ENCODE data around the gene RNASEH2B.

Gene RNASEH2B

GRCh38 chr13:50915565-50915964 is 6.0 kb downstream of the RNASEH2B start:
- H3K4me1 ChIP-seq (ENCODE audit: control insufficient read depth in 2 of 2, insufficient read depth in 2 of 2, low read length in 2 of 2): peaks cover 26% of the 10 kb centered on the region in 2 donors
- H3K9ac ChIP-seq (ENCODE audit: low read depth in 1 of 2, low read length in 2 of 2): peak overlapping the region in 1 of 2 donors; percentile 56
- H3K9me3 ChIP-seq (ENCODE audit: control insufficient read depth in 2 of 2, low read length in 2 of 2): no peaks in the 10 kb centered on the region
- H3K36me3 ChIP-seq (ENCODE audit: control insufficient read depth in 2 of 2, insufficient read depth in 2 of 2, low read length in 2 of 2): no peaks in the 10 kb centered on the region
- H3K27me3 ChIP-seq (ENCODE audit: control insufficient read depth in 2 of 2, insufficient read depth in 2 of 2, low read length in 2 of 2): no peaks in the 10 kb centered on the region
- H3K4me3 ChIP-seq (ENCODE audit: low read length in 2 of 2): no peak overlapping the region
- no peak overlapping the region for H3K27ac ChIP-seq (ENCODE audit: low read depth in 2 of 2, low read length in 2 of 2)

DNA sequence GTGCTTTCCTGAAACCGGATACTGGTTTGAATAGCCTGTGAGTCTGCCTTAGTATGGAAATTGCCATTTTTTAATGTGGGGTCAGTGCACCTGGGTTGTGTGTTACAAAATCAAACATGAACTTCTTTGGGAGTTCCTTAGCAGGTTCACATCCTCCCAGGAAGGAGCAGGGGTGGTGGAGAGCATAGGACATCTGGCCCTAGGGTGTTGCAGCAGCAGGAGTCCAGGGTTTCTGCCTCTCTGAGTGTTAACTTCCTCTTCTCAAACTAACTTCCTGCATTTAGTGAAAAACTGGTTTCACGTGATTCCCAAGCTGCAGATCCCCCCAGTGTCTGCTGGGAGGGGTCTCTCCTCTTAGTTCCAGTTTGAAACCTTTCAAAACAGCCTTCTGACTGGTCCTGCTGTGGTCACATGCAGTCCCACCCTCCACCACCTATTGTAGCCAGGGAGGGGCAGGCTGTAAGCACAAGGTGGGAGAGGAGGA is 7.2 kb downstream of the RNASEH2B start:
- H3K36me3 ChIP-seq (ENCODE audit: control insufficient read depth in 2 of 2, insufficient read depth in 2 of 2, low read length in 2 of 2): no peaks in the 10 kb centered on the region
- no peak overlapping the region for H3K9ac ChIP-seq (ENCODE audit: low read depth in 1 of 2, low read length in 2 of 2)
- peaks cover 15 to 18% of the 10 kb centered on the region in 2 donors for H3K4me1 ChIP-seq (ENCODE audit: control insufficient read depth in 2 of 2, insufficient read depth in 2 of 2, low read length in 2 of 2)
- H3K9me3 ChIP-seq (ENCODE audit: control insufficient read depth in 2 of 2, low read length in 2 of 2): peaks cover under 1 to 3% of the 10 kb centered on the region in 2 donors
- peak overlapping the region; percentile 32 to 69 for H3K27ac ChIP-seq (ENCODE audit: low read depth in 2 of 2, low read length in 2 of 2)
- no peak overlapping the region for H3K4me3 ChIP-seq (ENCODE audit: low read length in 2 of 2)
- H3K27me3 ChIP-seq (ENCODE audit: control insufficient read depth in 2 of 2, insufficient read depth in 2 of 2, low read length in 2 of 2): no peaks in the 10 kb centered on the region

- Histone ChIP-seq H3K4me3 (ENCODE audit: low read length in 2 of 2) (no peak overlapping the region), H3K9ac (ENCODE audit: low read depth in 1 of 2, low read length in 2 of 2) (no peak overlapping the region), H3K27ac (ENCODE audit: low read depth in 2 of 2, low read length in 2 of 2) (peak overlapping the region; percentile 9 to 69), H3K36me3 (ENCODE audit: control insufficient read depth in 2 of 2, insufficient read depth in 2 of 2, low read length in 2 of 2) (peaks cover 0 to 5% of the 10 kb centered on the region in 2 donors), H3K27me3 (ENCODE audit: control insufficient read depth in 2 of 2, insufficient read depth in 2 of 2, low read length in 2 of 2) (no peaks in the 10 kb centered on the region), H3K9me3 (ENCODE audit: control insufficient read depth in 2 of 2, low read length in 2 of 2) (peaks cover 5 to 8% of the 10 kb centered on the region in 2 donors), H3K4me1 (ENCODE audit: control insufficient read depth in 2 of 2, insufficient read depth in 2 of 2, low read length in 2 of 2) (peaks cover 9 to 18% of the 10 kb centered on the region in 2 donors)
Measured at GRCh38 chr13:50917572-50917971, 8.0 kb downstream of the RNASEH2B start.

- no peak overlapping the region for H3K4me3 ChIP-seq (ENCODE audit: low read length in 2 of 2)
- H3K27ac ChIP-seq (ENCODE audit: low read depth in 2 of 2, low read length in 2 of 2): no peak overlapping the region
- peaks cover 13 to 15% of the 10 kb centered on the region in 2 donors for H3K9me3 ChIP-seq (ENCODE audit: control insufficient read depth in 2 of 2, low read length in 2 of 2)
- H3K4me1 ChIP-seq (ENCODE audit: control insufficient read depth in 2 of 2, insufficient read depth in 2 of 2, low read length in 2 of 2): peaks cover 9 to 18% of the 10 kb centered on the region in 2 donors
- H3K9ac ChIP-seq (ENCODE audit: low read depth in 1 of 2, low read length in 2 of 2): no peak overlapping the region
- H3K27me3 ChIP-seq (ENCODE audit: control insufficient read depth in 2 of 2, insufficient read depth in 2 of 2, low read length in 2 of 2): no peaks in the 10 kb centered on the region
- H3K36me3 ChIP-seq (ENCODE audit: control insufficient read depth in 2 of 2, insufficient read depth in 2 of 2, low read length in 2 of 2): peaks cover 0 to 5% of the 10 kb centered on the region in 2 donors
Measured at GRCh38 chr13:50918567-50918966, 9.0 kb downstream of the RNASEH2B start.

DNA sequence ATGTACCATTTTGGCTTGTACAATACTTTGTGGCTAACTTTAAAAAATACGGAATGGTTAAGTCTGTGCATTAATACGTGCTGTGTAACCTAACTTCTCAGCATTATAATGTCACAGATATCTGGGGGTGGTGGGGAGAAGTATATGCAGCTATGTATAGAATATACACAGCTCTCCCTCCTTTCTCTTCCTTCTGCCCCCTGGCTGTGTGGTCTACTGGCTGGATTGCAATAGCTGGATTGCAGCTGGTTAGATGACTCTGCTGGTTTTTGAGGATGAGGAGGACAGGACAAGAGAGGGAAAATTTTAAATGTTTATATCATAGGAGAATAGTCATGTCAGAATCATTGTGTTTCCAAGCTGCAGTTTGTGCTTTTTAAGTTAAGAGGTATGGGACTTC is 9.7 kb downstream of the RNASEH2B start:
- H3K27me3 ChIP-seq (ENCODE audit: control insufficient read depth in 2 of 2, insufficient read depth in 2 of 2, low read length in 2 of 2): no peaks in the 10 kb centered on the region
- peaks cover 0 to 5% of the 10 kb centered on the region in 2 donors for H3K36me3 ChIP-seq (ENCODE audit: control insufficient read depth in 2 of 2, insufficient read depth in 2 of 2, low read length in 2 of 2)
- H3K9ac ChIP-seq (ENCODE audit: low read depth in 1 of 2, low read length in 2 of 2): no peak overlapping the region
- H3K4me3 ChIP-seq (ENCODE audit: low read length in 2 of 2): no peak overlapping the region
- no peak overlapping the region for H3K27ac ChIP-seq (ENCODE audit: low read depth in 2 of 2, low read length in 2 of 2)
- peaks cover 15% of the 10 kb centered on the region in 2 donors for H3K9me3 ChIP-seq (ENCODE audit: control insufficient read depth in 2 of 2, low read length in 2 of 2)
- peaks cover 9 to 18% of the 10 kb centered on the region in 2 donors for H3K4me1 ChIP-seq (ENCODE audit: control insufficient read depth in 2 of 2, insufficient read depth in 2 of 2, low read length in 2 of 2)

DNA sequence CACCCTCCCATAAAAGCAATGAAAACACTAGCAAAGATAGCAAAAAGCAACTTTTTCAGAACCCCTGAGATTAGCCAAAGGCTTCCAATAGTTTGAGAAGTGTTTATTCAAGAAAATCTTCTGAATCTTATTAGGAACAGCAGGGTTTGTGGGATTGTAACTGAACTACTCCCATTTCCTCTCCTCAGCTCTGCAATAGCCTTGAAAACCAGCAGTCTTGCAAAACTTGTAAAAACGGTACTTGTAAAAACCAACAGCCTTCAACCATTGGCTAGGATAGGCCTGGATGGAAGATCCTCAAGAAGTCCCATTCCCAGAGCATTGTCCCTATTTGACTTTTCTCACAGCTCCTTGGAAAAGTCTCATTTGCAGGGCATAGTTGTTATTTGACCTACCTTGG is 12.1 kb downstream of the RNASEH2B start:
- H3K9ac ChIP-seq (ENCODE audit: low read depth in 1 of 2, low read length in 2 of 2): no peak overlapping the region
- H3K4me1 ChIP-seq (ENCODE audit: control insufficient read depth in 2 of 2, insufficient read depth in 2 of 2, low read length in 2 of 2): peaks cover 5 to 8% of the 10 kb centered on the region in 2 donors
- peaks cover 15% of the 10 kb centered on the region in 2 donors for H3K9me3 ChIP-seq (ENCODE audit: control insufficient read depth in 2 of 2, low read length in 2 of 2)
- no peak overlapping the region for H3K4me3 ChIP-seq (ENCODE audit: low read length in 2 of 2)
- H3K27ac ChIP-seq (ENCODE audit: low read depth in 2 of 2, low read length in 2 of 2): no peak overlapping the region
- H3K36me3 ChIP-seq (ENCODE audit: control insufficient read depth in 2 of 2, insufficient read depth in 2 of 2, low read length in 2 of 2): peaks cover 0 to 5% of the 10 kb centered on the region in 2 donors
- no peaks in the 10 kb centered on the region for H3K27me3 ChIP-seq (ENCODE audit: control insufficient read depth in 2 of 2, insufficient read depth in 2 of 2, low read length in 2 of 2)

GRCh38 chr13:50923272-50923671 is 13.7 kb downstream of the RNASEH2B start:
- peaks cover 15% of the 10 kb centered on the region in 2 donors for H3K9me3 ChIP-seq (ENCODE audit: control insufficient read depth in 2 of 2, low read length in 2 of 2)

DNA sequence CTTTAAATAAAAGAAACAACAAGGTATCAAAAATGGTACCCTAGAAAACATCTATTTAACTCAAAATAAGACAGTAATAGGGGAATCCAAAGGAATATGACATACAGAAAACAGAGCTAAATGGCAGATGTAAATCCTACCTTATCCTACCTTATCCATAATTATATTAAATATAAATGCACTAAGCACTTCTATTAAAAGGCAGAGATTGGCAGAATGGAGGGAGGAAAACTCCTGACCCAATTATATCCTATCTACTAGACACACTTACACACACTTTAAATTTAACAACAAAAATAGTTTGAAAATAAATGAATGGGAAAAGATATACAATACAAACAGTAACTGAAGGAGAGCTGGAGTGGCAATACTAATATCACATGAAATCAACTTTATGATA is 14.4 kb downstream of the RNASEH2B start:
- H3K4me3 ChIP-seq (ENCODE audit: low read length in 2 of 2): no peak overlapping the region
- H3K27me3 ChIP-seq (ENCODE audit: control insufficient read depth in 2 of 2, insufficient read depth in 2 of 2, low read length in 2 of 2): no peaks in the 10 kb centered on the region
- H3K4me1 ChIP-seq (ENCODE audit: control insufficient read depth in 2 of 2, insufficient read depth in 2 of 2, low read length in 2 of 2): no peaks in the 10 kb centered on the region
- H3K9ac ChIP-seq (ENCODE audit: low read depth in 1 of 2, low read length in 2 of 2): no peak overlapping the region
- H3K27ac ChIP-seq (ENCODE audit: low read depth in 2 of 2, low read length in 2 of 2): no peak overlapping the region
- peaks cover 0 to 5% of the 10 kb centered on the region in 2 donors for H3K36me3 ChIP-seq (ENCODE audit: control insufficient read depth in 2 of 2, insufficient read depth in 2 of 2, low read length in 2 of 2)
- peaks cover 15% of the 10 kb centered on the region in 2 donors for H3K9me3 ChIP-seq (ENCODE audit: control insufficient read depth in 2 of 2, low read length in 2 of 2)

More at GRCh38 chr13:50923272-50923671, 13.7 kb downstream of the RNASEH2B start:
- H3K4me1 ChIP-seq (ENCODE audit: control insufficient read depth in 2 of 2, insufficient read depth in 2 of 2, low read length in 2 of 2): no peaks in the 10 kb centered on the region
- no peak overlapping the region for H3K4me3 ChIP-seq (ENCODE audit: low read length in 2 of 2)
- H3K27ac ChIP-seq (ENCODE audit: low read depth in 2 of 2, low read length in 2 of 2): no peak overlapping the region
- H3K9ac ChIP-seq (ENCODE audit: low read depth in 1 of 2, low read length in 2 of 2): no peak overlapping the region
- no peaks in the 10 kb centered on the region for H3K27me3 ChIP-seq (ENCODE audit: control insufficient read depth in 2 of 2, insufficient read depth in 2 of 2, low read length in 2 of 2)
- H3K36me3 ChIP-seq (ENCODE audit: control insufficient read depth in 2 of 2, insufficient read depth in 2 of 2, low read length in 2 of 2): peaks cover 0 to 5% of the 10 kb centered on the region in 2 donors

DNA sequence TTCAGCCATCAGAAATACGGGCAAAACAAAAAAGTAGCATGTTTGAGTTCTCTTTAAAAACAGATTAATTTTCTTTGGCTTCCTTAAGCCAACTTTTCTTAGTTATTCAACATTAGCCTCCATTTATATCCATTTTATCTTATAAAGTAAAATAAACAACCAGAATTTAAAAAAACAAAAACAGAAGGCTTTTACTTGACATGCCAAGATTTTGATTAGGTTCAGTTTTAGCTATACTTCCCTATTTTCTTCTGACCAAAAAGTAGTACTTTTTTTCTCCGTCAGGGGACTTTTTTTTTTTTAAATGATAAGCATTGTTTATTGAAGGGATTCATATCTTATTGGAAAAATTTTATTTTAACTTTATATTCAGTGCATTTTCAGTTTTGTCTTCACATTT is 18.1 kb downstream of the RNASEH2B start:
- Histone ChIP-seq H3K4me1 (ENCODE audit: control insufficient read depth in 2 of 2, insufficient read depth in 2 of 2, low read length in 2 of 2) (no peaks in the 10 kb centered on the region), H3K4me3 (ENCODE audit: low read length in 2 of 2) (no peak overlapping the region), H3K27ac (ENCODE audit: low read depth in 2 of 2, low read length in 2 of 2) (no peak overlapping the region), H3K9me3 (ENCODE audit: control insufficient read depth in 2 of 2, low read length in 2 of 2) (peaks cover 7 to 10% of the 10 kb centered on the region in 2 donors), H3K9ac (ENCODE audit: low read depth in 1 of 2, low read length in 2 of 2) (no peak overlapping the region), H3K27me3 (ENCODE audit: control insufficient read depth in 2 of 2, insufficient read depth in 2 of 2, low read length in 2 of 2) (no peaks in the 10 kb centered on the region), H3K36me3 (ENCODE audit: control insufficient read depth in 2 of 2, insufficient read depth in 2 of 2, low read length in 2 of 2) (peaks cover under 1 to 10% of the 10 kb centered on the region in 2 donors)

- Histone ChIP-seq H3K27ac (ENCODE audit: low read depth in 2 of 2, low read length in 2 of 2) (no peak overlapping the region), H3K27me3 (ENCODE audit: control insufficient read depth in 2 of 2, insufficient read depth in 2 of 2, low read length in 2 of 2) (no peaks in the 10 kb centered on the region), H3K9ac (ENCODE audit: low read depth in 1 of 2, low read length in 2 of 2) (no peak overlapping the region), H3K36me3 (ENCODE audit: control insufficient read depth in 2 of 2, insufficient read depth in 2 of 2, low read length in 2 of 2) (peaks cover 4 to 10% of the 10 kb centered on the region in 2 donors), H3K4me3 (ENCODE audit: low read length in 2 of 2) (no peak overlapping the region), H3K9me3 (ENCODE audit: control insufficient read depth in 2 of 2, low read length in 2 of 2) (peaks cover 4 to 6% of the 10 kb centered on the region in 2 donors), H3K4me1 (ENCODE audit: control insufficient read depth in 2 of 2, insufficient read depth in 2 of 2, low read length in 2 of 2) (no peaks in the 10 kb centered on the region)
Measured at GRCh38 chr13:50928102-50928501, 18.5 kb downstream of the RNASEH2B start.
